NB4 (cell line): ENCODE results near the gene ZNF229.
"Not testable (repeated sequence)": the region's sequence is repeated elsewhere in the genome, so short reads cannot be mapped to it uniquely, and the experiment has no call there.

ENCODE experiments used
- MYC ChIP-seq: IDR thresholded peaks from 2 replicates; pipeline ENCODE4 v1.6.1; 2011; ENCODE audit warnings: low read depth, low read length
- POLR2A ChIP-seq: IDR thresholded peaks from 2 replicates; pipeline ENCODE4 v1.6.1; 2011; ENCODE audit warnings: mild to moderate bottlenecking; ENCODE audit not compliant: insufficient read length; ENCODE audit errors: extremely low read depth
- TF ChIP-seq, protein P1 (sequence below): IDR thresholded peaks from one replicate; pipeline ENCODE4 v1.5.1; 2012; ENCODE audit warnings: low read depth, low read length
- TF ChIP-seq, protein P2 (sequence below): IDR thresholded peaks from 2 replicates; pipeline ENCODE4 v1.6.1; 2011; ENCODE audit warnings: low read depth, low read length

DNA sequence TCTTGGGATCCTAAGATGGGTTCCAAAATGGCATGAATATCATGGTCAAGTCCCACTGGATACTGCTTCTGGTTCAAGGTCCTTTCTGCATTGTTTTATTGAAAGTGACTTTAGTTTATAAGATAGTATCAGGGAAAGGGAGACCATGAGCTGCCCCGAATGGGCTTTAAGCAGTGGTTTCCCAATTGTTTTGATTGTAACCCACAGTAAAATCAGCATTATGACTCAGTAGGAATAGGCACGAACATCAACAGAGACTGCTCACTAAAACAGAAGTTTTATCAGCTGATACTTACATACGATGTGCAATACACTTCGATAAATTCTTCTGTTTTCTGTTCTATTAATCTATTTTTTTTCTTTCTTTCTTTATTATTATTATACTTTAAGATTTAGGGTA, 59.0 kb downstream of the ZNF229 start:
- TF ChIP-seq, protein P1, sequence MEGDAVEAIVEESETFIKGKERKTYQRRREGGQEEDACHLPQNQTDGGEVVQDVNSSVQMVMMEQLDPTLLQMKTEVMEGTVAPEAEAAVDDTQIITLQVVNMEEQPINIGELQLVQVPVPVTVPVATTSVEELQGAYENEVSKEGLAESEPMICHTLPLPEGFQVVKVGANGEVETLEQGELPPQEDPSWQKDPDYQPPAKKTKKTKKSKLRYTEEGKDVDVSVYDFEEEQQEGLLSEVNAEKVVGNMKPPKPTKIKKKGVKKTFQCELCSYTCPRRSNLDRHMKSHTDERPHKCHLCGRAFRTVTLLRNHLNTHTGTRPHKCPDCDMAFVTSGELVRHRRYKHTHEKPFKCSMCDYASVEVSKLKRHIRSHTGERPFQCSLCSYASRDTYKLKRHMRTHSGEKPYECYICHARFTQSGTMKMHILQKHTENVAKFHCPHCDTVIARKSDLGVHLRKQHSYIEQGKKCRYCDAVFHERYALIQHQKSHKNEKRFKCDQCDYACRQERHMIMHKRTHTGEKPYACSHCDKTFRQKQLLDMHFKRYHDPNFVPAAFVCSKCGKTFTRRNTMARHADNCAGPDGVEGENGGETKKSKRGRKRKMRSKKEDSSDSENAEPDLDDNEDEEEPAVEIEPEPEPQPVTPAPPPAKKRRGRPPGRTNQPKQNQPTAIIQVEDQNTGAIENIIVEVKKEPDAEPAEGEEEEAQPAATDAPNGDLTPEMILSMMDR = not testable (repeated sequence)
- TF ChIP-seq, protein P2, sequence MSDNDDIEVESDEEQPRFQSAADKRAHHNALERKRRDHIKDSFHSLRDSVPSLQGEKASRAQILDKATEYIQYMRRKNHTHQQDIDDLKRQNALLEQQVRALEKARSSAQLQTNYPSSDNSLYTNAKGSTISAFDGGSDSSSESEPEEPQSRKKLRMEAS = not testable (repeated sequence)
- not testable (repeated sequence) for TF ChIP-seq POLR2A, MYC
